Measurements from ENCODE around the gene SRSF12.

DNA sequence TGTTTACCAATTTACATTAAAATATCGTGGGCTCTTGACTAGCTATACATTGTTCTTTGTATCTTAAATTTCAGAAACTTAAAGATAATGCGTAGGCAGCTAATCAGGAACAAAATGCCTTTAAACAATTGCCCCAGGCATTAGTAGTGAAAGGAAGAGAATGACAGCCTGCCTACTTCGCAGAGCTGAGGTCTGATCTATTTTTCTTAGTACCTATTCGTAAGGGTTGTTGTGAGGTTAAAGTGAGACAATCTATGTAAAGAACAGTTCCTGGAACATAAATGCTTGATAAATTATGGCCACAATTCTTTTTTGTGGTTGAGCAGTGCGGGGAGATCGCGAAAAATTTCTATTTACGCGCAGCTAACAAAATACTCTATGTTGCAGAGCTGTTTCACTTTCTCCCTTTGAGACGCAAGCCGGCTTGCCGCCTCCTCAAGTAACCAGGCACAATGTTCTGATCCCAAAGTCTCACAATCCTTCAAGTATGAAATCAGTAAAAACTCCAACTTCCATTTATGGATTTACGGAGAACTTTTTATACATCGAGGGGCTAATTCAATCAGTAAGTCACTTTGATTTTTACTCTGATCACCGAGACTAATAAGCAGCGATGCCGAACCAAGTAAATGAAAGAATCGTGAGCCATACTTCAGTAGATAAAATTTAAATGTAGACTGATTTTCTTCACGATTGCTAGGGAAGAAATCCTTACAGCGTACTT, 38.2 kb downstream of the SRSF12 start:
- TF ChIP-seq, protein P1, sequence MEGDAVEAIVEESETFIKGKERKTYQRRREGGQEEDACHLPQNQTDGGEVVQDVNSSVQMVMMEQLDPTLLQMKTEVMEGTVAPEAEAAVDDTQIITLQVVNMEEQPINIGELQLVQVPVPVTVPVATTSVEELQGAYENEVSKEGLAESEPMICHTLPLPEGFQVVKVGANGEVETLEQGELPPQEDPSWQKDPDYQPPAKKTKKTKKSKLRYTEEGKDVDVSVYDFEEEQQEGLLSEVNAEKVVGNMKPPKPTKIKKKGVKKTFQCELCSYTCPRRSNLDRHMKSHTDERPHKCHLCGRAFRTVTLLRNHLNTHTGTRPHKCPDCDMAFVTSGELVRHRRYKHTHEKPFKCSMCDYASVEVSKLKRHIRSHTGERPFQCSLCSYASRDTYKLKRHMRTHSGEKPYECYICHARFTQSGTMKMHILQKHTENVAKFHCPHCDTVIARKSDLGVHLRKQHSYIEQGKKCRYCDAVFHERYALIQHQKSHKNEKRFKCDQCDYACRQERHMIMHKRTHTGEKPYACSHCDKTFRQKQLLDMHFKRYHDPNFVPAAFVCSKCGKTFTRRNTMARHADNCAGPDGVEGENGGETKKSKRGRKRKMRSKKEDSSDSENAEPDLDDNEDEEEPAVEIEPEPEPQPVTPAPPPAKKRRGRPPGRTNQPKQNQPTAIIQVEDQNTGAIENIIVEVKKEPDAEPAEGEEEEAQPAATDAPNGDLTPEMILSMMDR (IDR thresholded peaks at IDR 0.05): no peak
- TF ChIP-seq POLR2A (IDR thresholded peaks at IDR 0.05): no peak

All from lower leg skin (tissue), 3 donors.